ENCODE data around the gene SYTL1.

The SYTL1 gene

GRCh38 chr1:27341525-27342252 lies at the start of gene SYTL1:
Gene SYTL1, plus strand, starts transcription at chr1:27342022. Its CDS starts 3,313 bp downstream, at chr1:27345335.
- no peak for DNase-seq (ENCODE audit: low spot score)

- no peak for DNase-seq (ENCODE audit: low spot score)
These were observed 49.7 kb upstream of the SYTL1 start for GRCh38 chr1:27292106-27292505.

GRCh38 chr1:27293915-27294314 lies 47.9 kb upstream of the SYTL1 start:
- DNase-seq (ENCODE audit: low spot score): no peak

- DNase-seq (ENCODE audit: low spot score): peak; percentile 79
These were observed 45.0 kb upstream of the SYTL1 start for GRCh38 chr1:27296773-27297291.

- peak; percentile 18 for DNase-seq (ENCODE audit: low spot score)
These were observed 43.9 kb upstream of the SYTL1 start for GRCh38 chr1:27297903-27298302.

- DNase-seq (ENCODE audit: low spot score): peak; percentile 64
These were observed 43.0 kb upstream of the SYTL1 start for GRCh38 chr1:27298632-27299384.

- peak; percentile 86 for DNase-seq (ENCODE audit: low spot score)
These were observed 42.2 kb upstream of the SYTL1 start for GRCh38 chr1:27299385-27300271.

GRCh38 chr1:27300341-27301051 lies 41.3 kb upstream of the SYTL1 start:
- DNase-seq (ENCODE audit: low spot score): peak; percentile 92

- DNase-seq (ENCODE audit: low spot score): no peak
These were observed 40.8 kb upstream of the SYTL1 start for GRCh38 chr1:27301052-27301422.

GRCh38 chr1:27301582-27302199 lies 40.1 kb upstream of the SYTL1 start:
- peak; percentile 36 for DNase-seq (ENCODE audit: low spot score)

- no peak for DNase-seq (ENCODE audit: low spot score)
These were observed 39.2 kb upstream of the SYTL1 start for GRCh38 chr1:27302612-27303011.

- no peak for DNase-seq (ENCODE audit: low spot score)
These were observed 38.3 kb upstream of the SYTL1 start for GRCh38 chr1:27303509-27303908.

- no peak for DNase-seq (ENCODE audit: low spot score)
These were observed 35.8 kb upstream of the SYTL1 start for GRCh38 chr1:27306071-27306470.

- no peak for DNase-seq (ENCODE audit: low spot score)
These were observed 34.7 kb upstream of the SYTL1 start for GRCh38 chr1:27306892-27307761.

GRCh38 chr1:27307874-27308598 lies 33.8 kb upstream of the SYTL1 start:
- no peak for DNase-seq (ENCODE audit: low spot score)

- no peak for DNase-seq (ENCODE audit: low spot score)
These were observed 27.7 kb upstream of the SYTL1 start for GRCh38 chr1:27314169-27314568.

GRCh38 chr1:27314737-27315136 lies 27.1 kb upstream of the SYTL1 start:
- no peak for DNase-seq (ENCODE audit: low spot score)

GRCh38 chr1:27316860-27317259 lies 25.0 kb upstream of the SYTL1 start:
- no peak for DNase-seq (ENCODE audit: low spot score)

GRCh38 chr1:27318136-27318535 lies 23.7 kb upstream of the SYTL1 start:
- no peak for DNase-seq (ENCODE audit: low spot score)
